ENCODE measurements around the gene SMCO2.

DNA sequence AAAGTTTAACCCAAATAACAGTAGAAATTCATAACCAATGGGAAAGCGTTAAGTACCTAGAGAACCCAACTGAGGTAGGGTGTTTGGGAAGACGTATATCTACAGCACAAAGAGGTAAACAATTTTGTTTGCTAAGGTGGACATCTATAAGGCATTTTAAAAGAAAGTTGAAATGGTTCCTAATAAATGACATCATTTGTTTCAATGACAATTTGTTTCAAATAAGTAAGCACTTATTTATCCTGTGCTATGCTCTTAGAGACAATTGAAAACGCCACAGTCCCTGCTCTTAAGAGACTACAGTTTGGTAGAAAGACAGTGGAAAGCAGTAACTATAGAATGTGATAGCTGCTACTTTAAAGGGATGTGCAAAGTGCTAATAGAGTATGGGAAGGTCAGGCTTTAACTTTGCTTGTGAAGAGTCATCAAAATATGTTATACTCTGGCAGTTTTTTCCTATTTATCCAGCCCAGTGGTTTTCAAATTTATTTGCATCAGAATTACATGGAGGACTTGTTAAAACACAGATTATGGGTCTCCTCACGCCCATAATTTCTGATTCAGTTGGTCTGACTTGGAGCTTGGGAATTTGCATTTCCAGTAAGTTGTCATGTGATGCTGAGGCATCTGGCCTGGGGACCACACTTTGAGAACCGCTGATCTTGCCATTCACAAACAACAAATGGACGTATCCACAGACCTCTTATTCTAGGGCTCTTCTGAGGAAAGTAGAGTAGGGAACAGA lies 19.6 kb upstream of the SMCO2 start:
- TF ChIP-seq NR2F2 (IDR thresholded peaks at IDR 0.05; ENCODE audit: borderline replicate concordance, low read depth) (no peak), ZSCAN22 (CRISPR knock-in tag; IDR thresholded peaks at IDR 0.05) (no peak), HOXA5 (CRISPR knock-in tag; IDR thresholded peaks at IDR 0.05) (no peak), SUZ12 (IDR thresholded peaks at IDR 0.05; ENCODE audit: low read depth, low read length) (no peak), ELF1 (CRISPR knock-in tag; IDR thresholded peaks at IDR 0.05) (no peak), CREM (IDR thresholded peaks at IDR 0.05) (no peak), CREM (CRISPR knock-in tag; IDR thresholded peaks at IDR 0.05) (no peak), ZFP36 (IDR thresholded peaks at IDR 0.05; ENCODE audit: borderline replicate concordance, low read depth, low read length, partially characterized antibody) (no peak), GPN1 (CRISPR knock-in tag; IDR thresholded peaks at IDR 0.05; ENCODE audit: borderline replicate concordance) (no peak), ZNF766 (CRISPR knock-in tag; IDR thresholded peaks at IDR 0.05; ENCODE audit: borderline replicate concordance) (no peak), ZNF530 (CRISPR knock-in tag; IDR thresholded peaks at IDR 0.05; ENCODE audit: low read depth) (no peak), JUNB (CRISPR knock-in tag; IDR thresholded peaks at IDR 0.05; ENCODE audit: borderline replicate concordance) (no peak)
- TF ChIP-seq, protein P1, sequence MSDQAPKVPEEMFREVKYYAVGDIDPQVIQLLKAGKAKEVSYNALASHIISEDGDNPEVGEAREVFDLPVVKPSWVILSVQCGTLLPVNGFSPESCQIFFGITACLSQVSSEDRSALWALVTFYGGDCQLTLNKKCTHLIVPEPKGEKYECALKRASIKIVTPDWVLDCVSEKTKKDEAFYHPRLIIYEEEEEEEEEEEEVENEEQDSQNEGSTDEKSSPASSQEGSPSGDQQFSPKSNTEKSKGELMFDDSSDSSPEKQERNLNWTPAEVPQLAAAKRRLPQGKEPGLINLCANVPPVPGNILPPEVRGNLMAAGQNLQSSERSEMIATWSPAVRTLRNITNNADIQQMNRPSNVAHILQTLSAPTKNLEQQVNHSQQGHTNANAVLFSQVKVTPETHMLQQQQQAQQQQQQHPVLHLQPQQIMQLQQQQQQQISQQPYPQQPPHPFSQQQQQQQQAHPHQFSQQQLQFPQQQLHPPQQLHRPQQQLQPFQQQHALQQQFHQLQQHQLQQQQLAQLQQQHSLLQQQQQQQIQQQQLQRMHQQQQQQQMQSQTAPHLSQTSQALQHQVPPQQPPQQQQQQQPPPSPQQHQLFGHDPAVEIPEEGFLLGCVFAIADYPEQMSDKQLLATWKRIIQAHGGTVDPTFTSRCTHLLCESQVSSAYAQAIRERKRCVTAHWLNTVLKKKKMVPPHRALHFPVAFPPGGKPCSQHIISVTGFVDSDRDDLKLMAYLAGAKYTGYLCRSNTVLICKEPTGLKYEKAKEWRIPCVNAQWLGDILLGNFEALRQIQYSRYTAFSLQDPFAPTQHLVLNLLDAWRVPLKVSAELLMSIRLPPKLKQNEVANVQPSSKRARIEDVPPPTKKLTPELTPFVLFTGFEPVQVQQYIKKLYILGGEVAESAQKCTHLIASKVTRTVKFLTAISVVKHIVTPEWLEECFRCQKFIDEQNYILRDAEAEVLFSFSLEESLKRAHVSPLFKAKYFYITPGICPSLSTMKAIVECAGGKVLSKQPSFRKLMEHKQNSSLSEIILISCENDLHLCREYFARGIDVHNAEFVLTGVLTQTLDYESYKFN (CRISPR knock-in tag; conservative IDR thresholded peaks at IDR 0.05): no peak

Data from HepG2 (cell line).